Mesothelial cell of epicardium (in vitro differentiated cells): ENCODE measurements around the gene PLAU. TPM values are rescaled to one million over a fixed set of nuclear protein-coding genes. Genes with fewer than 3 reads are reported as not detected.
A peak's percentile ranks its signal among the peaks of the same experiment; 100 is the strongest.

Source experiments
- DNase-seq, 2 experiments: peaks; one replicate each; pipeline ENCODE4 v3.0.0; 2021; ENCODE audit warnings: low spot score in 2 of 2; ENCODE audit not compliant: unreplicated experiment in 2 of 2
- H3K27ac Mint-ChIP-seq: 2 replicates; pipeline ENCODE4 v1.8.0; 2021; ENCODE audit warnings: mixed read lengths
- H3K27me3 Mint-ChIP-seq: 2 replicates; pipeline ENCODE4 v1.8.0; 2021; ENCODE audit warnings: low read depth, mixed read lengths
- H3K36me3 Mint-ChIP-seq: 2 replicates; pipeline ENCODE4 v1.8.0; 2021; ENCODE audit warnings: mixed read lengths
- H3K4me1 Mint-ChIP-seq: 2 replicates; pipeline ENCODE4 v1.8.0; 2021; ENCODE audit warnings: mixed read lengths
- H3K4me3 Mint-ChIP-seq: 2 replicates; pipeline ENCODE4 v1.8.0; 2021; ENCODE audit warnings: mild to moderate bottlenecking, moderate library complexity, mixed read lengths
- H3K9me3 Mint-ChIP-seq: 2 replicates; pipeline ENCODE4 v1.8.0; 2021; ENCODE audit warnings: mixed read lengths
- CTCF ChIP-seq: fragments of 200-600 bp; sonication (generic); IDR thresholded peaks from one replicate; pipeline ENCODE4 v1.5.0; 2021; ENCODE audit warnings: antibody characterized with exemption; ENCODE audit not compliant: unreplicated experiment
- total RNA-seq: library from RNA; stranded (reverse); gene quantifications from 3 replicates; pipeline ENCODE4 v1.2.1, GENCODE V29; 2021

PLAU gene
- total RNA-seq, 1 donor from 2014 or later, result 4.7 TPM

- no peak overlapping the region for H3K27ac Mint-ChIP-seq
- H3K4me3 Mint-ChIP-seq, result no peak overlapping the region
- peaks cover 2% of the 10 kb centered on the region for H3K27me3 Mint-ChIP-seq
- H3K36me3 Mint-ChIP-seq, result no peaks in the 10 kb centered on the region
- H3K4me1 Mint-ChIP-seq, result peaks cover 16% of the 10 kb centered on the region
- no peaks in the 10 kb centered on the region for H3K9me3 Mint-ChIP-seq
- peak in 1 of 2 experiments; percentile 74 for DNase-seq
- TF ChIP-seq CTCF, result peak; percentile 82
Observed at GRCh38 chr10:73879296-73880173, 31.4 kb upstream of the PLAU start.

- no peak overlapping the region for H3K4me3 Mint-ChIP-seq
- peaks cover under 1% of the 10 kb centered on the region for H3K27me3 Mint-ChIP-seq
- TF ChIP-seq CTCF, result no peak
- H3K9me3 Mint-ChIP-seq, result no peaks in the 10 kb centered on the region
- no peaks in the 10 kb centered on the region for H3K36me3 Mint-ChIP-seq
- peaks cover 11% of the 10 kb centered on the region for H3K4me1 Mint-ChIP-seq
- H3K27ac Mint-ChIP-seq, result no peak overlapping the region
- no peak for DNase-seq
Observed at GRCh38 chr10:73881221-73881919, 29.6 kb upstream of the PLAU start.

GRCh38 chr10:73884017-73884416 lies 26.9 kb upstream of the PLAU start:
- Mint-ChIP-seq H3K27ac (no peak overlapping the region), H3K9me3 (no peaks in the 10 kb centered on the region)

GRCh38 chr10:73886085-73886529 lies 24.8 kb upstream of the PLAU start:
- no peak overlapping the region for H3K4me3 Mint-ChIP-seq
- no peak overlapping the region for H3K27ac Mint-ChIP-seq
- no peaks in the 10 kb centered on the region for H3K9me3 Mint-ChIP-seq
- no peaks in the 10 kb centered on the region for H3K27me3 Mint-ChIP-seq
- H3K4me1 Mint-ChIP-seq, result peaks cover 32% of the 10 kb centered on the region
- TF ChIP-seq CTCF, result peak; percentile 62
- no peaks in the 10 kb centered on the region for H3K36me3 Mint-ChIP-seq
- peak; percentile 34 to 70 for DNase-seq

More at GRCh38 chr10:73884017-73884416, 26.9 kb upstream of the PLAU start:
- DNase-seq, result no peak
- Mint-ChIP-seq H3K4me1 (peaks cover 37% of the 10 kb centered on the region), H3K27me3 (no peaks in the 10 kb centered on the region), H3K36me3 (no peaks in the 10 kb centered on the region), H3K4me3 (no peak overlapping the region)
- no peak for TF ChIP-seq CTCF

- no peaks in the 10 kb centered on the region for H3K36me3 Mint-ChIP-seq
- H3K4me1 Mint-ChIP-seq, result peaks cover 38% of the 10 kb centered on the region
- H3K9me3 Mint-ChIP-seq, result no peaks in the 10 kb centered on the region
- no peak for DNase-seq
- H3K27ac Mint-ChIP-seq, result peak overlapping the region; percentile 85
- no peaks in the 10 kb centered on the region for H3K27me3 Mint-ChIP-seq
- H3K4me3 Mint-ChIP-seq, result no peak overlapping the region
- TF ChIP-seq CTCF, result no peak
Observed at GRCh38 chr10:73886661-73887293, 24.2 kb upstream of the PLAU start.
